HL-60/S4 treated with retinoic acid at 250 ng/mL for 4 days and 3 days (cell line): ENCODE results near the gene SLC25A33.
"Not testable (repeated sequence)": the region's sequence is repeated elsewhere in the genome, so short reads cannot be mapped to it uniquely, and the experiment has no call there.

Experiments
- in situ Hi-C: fragments of 300-500 bp; cut with MboI; formaldehyde crosslinking; loops from 2 replicates; pipeline ENCODE4 v1.7.0; 2022; ENCODE audit warnings: low sequenced_read_pairs

The SLC25A33 gene

GRCh38 chr1:9615316-9616063, 76.2 kb downstream of the SLC25A33 start:
- in situ Hi-C loops, result loop anchor here (25.0 kb wide), 1 partner anchor 247 kb away; no protein-coding TSS in a partner anchor

DNA sequence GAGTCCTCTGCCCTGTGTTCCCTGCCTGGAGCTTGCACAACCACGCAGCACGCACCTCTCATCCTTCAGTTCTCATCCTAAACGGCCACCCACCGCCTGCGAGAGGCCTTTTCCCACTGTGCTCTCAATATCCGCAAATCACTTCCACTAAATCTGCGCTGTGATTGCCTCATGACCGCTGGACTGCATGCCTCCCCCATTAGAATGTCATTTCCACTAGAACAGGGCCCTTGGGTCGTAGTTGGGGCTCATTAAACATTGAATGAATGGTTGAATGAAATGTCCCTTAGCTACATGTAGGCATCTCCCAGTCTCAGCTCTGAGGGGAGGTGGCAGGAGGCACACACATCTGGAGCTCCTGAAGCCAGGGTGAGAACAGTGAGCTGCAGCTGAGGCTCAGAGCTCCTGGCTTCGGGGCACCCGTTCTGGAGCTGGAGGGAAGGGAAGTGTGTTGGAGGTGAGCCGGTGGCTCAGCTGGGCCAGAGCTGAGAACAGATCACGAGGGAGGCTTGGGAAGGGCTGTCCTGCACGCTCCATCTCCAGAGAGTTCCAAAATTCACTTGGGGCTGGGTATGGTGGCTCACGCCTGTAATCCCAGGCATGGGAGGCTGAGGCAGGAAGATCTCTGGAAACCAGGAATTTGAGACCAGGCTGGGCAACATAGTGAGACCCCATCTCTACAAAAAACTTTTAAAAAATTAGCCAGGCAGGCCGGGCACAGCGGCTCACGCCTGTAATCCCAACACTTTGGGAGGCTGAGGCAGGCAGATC, 79.8 kb downstream of the SLC25A33 start:
- in situ Hi-C loops, result loop anchor here (25.0 kb wide), 1 partner anchor 243 kb away; no protein-coding TSS in a partner anchor

DNA sequence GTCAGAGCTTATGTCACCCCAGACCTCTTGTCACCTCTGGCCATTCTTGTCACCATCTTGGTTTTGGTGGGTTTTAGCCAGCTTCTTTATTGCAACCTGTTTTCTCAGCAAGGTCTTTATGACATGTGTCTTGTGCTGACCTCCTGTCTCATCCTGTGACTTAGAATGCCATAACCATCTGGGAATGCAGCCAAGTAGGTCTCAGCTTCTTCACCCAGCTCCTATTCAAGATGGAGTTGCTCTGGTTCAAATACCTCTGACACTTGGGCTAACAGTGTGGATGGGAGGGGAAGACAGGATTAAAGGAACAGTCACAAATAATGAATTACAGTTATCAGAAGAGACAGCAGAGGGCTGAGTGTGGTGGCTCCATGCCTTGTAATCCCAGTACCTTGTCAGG, 81.8 kb downstream of the SLC25A33 start:
- in situ Hi-C loops, result loop anchor here (25.0 kb wide), 1 partner anchor 241 kb away; no protein-coding TSS in a partner anchor

DNA sequence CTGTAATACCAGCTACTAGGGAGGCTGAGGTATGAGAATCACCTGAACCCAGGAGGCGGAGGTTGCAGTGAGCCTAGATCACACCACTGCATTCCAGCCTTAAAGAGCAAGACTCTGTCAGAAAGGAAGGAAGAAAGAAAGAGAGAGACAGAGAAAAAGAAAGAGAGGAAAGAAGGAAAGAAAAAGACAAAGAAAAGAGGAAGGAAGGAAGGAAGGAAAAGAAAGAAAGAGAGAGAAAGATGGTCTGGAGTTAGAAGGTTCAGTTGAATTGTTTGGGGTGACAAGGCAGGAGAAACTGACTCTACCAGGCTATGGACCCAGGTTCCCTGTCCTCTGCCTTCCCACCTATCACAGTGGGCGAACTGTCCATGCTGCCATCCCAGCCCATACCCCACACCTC, 84.8 kb downstream of the SLC25A33 start:
- in situ Hi-C loops, result loop anchor here (25.0 kb wide), 1 partner anchor 238 kb away; no protein-coding TSS in a partner anchor

DNA sequence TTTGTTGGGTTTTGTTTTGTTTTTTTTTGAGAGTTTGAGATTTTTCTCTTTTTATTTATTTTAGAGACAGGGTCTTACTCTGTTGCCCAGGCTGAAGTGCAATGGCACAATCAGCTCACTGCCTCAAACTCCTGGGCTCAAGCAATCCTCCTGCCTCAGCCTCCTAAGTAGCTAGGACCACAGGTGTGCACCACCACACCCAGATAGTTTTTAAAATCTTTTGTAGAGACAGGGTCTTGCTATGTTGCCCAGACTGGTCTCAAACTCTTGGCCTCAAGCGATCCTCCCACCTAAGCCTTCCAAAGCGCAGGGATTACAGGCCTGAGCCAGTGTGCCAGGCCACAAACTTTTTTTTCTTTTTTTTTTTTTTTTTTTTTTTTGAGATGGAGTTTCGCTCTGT, 85.8 kb downstream of the SLC25A33 start:
- in situ Hi-C loops, result not testable (repeated sequence)

DNA sequence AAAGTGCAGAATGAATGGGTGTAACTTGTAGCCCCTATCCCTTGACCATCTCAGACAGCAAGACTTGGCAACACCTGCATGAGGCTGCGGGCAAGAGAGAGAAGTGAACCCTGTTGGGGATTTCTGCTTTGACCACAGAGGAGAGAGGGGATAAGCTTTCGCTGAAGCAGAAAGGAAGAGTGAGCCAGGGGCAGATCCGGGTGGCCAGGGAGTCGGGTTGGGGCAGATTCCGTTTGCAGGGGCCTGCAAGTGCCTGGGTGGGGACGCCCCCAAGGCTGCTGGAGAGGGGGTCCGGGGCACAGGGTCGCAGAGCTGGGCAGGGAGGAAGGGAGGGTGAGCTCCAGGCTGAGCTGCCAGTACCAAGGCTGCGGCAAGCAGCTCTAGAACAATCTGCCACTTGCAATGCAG, 86.9 kb downstream of the SLC25A33 start:
- in situ Hi-C loops, result no loop called here

DNA sequence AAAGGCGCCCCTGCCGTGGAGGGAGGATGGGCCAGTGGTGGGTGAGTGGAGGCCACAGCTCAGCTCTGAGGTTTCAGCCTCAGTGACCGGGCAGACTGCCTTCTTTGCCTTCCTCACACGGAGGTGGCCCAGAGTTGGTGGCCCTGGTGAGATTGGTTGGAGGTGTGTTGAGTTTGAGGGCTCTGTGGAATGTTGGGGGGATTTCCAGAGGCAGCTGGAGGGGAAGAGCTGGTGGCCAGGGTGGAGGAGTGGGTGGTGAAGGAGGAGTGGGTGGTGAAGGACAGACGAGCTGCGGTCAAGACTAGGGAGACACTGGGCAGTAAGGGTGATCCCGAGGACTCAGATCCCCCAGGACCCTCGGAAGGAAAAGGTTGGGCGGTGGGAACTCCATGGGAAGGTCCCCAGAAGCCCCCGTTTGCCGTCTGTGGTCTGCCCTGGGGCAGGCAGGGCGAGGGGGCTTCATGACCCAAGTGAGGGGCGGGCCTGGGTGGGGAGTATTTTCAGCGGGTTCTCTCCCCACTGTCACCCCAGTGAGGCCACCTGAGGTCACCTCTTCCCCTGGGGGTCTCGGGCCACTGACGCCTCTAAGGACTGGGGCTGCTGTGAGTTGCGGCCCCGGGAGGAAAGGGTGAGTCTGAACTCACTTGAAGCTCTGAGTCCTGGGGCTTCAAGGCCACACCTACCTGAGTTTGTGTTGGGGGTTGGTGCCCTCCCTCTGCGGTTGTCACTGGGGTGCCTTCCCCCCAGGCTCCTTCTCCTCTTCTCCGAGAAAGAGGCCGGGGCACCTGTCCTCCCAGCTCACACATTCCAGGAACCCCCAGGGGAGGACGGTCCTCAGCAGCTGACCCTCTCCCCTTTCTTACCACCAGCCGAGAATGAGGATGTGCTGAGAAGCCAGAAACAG, 89.5 kb downstream of the SLC25A33 start:
- in situ Hi-C loops, result no loop called here

DNA sequence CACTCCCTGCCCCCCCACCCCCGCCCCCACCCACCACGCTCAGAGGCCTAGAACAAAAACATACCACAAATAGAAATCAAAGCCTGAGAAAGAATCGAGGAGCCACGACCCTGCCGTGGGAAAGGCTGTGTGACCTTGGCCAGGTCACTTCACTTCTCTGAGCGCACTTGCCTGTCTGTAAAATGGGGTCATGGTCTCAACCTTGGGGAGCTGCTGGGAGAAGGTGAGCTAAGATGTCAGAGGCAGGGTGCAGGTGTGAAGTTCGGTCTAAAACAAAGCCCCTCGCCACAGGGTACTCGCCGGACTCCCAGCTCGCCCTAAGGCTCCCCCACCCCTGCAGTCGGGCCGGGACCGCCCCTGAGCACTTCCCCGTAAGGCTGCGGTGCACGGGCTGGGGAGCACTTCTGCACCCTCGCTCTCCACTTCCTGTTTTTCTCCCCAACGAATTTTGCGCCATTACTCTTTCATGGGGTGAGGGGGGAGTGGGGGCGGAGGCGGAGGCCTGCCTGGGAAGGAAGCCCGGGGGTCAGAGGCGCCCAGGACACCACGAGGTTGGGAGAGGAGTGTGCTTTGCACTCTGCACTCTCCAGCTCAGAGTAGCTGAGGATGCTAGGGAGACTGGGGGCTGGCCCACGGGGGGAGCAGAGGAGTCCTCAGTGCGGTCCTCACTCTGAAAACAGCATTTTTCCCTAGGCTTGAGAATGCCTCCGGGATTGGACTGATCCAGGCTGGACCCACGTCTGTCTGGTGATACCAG, 90.4 kb downstream of the SLC25A33 start:
- in situ Hi-C loops, result loop anchor here (10.0 kb wide), 1 partner anchor 85 kb away; no protein-coding TSS in a partner anchor

DNA sequence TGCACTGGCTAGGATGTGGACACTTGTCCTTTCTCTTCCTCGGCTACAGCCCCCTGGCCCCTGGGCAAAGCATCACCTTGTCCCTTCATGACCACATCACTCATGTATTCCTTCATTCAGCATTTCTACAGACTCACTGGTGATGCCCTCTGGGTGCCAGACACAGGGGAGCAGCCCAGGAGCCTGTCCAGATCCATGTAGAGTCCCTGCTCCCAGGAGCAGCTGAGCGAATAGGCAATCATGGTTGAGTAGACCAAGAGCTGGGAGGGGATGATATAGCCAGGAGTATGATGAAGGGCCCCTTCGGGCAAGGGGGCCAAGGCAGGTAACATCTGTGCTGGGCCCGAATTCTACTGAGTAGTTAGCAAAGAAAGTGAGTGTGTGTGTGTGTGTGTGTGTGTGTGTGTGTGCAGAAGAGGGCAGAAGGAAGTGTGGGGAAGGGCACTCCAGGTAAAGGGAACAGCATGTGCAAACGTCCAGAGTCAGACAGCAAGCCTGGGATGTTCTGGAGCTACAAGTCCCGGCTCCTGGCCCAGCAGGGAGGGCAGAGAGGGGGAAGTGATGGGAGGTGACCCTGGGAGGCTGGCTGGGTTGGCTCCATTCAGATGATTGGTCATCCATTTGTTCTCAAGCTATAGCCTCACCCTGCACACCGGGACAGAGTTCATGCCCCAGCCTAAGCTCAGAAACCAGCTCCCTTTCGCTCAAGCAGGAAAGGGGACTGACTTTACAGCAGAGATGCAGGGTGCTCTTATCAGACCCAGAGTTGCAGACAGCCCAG, 91.3 kb downstream of the SLC25A33 start:
- in situ Hi-C loops, result loop anchor here (10.0 kb wide), 1 partner anchor 84 kb away; no protein-coding TSS in a partner anchor

DNA sequence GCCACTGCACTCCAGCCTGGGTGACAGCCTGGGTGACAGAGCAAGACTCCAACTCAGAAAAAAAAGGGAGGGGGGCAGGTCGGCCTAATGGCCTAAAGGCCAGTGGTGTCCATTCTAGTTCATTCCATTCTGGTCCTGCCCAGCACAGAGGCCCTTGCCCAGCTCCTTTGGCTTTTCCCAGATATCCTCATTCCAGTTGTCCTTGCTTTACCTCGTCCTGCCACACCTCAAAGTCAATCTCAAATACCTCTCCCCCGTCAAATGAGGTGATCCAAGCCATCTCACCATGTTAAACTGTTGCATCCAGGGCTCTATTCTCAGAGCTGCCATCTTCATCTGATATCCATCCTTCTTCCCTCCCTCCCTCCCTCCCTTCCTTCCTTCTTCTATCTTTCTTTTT, 92.3 kb downstream of the SLC25A33 start:
- in situ Hi-C loops, result loop anchor here (10.0 kb wide), 1 partner anchor 83 kb away; no protein-coding TSS in a partner anchor

- in situ Hi-C loops, result loop anchor here (10.0 kb wide), 1 partner anchor 81 kb away; no protein-coding TSS in a partner anchor
Observed at GRCh38 chr1:9633493-9633892, 94.2 kb downstream of the SLC25A33 start.

- in situ Hi-C loops, result loop anchor here (10.0 kb wide), 1 partner anchor 80 kb away; no protein-coding TSS in a partner anchor
Observed at GRCh38 chr1:9634582-9634981, 95.3 kb downstream of the SLC25A33 start.
